A673 (cell line): Measurements from ENCODE around the gene PTTG1. TPM values are rescaled to one million over a fixed set of nuclear protein-coding genes. Genes with fewer than 3 reads are reported as not detected.

Source experiments
- BruUV-seq: library from RNA; stranded (reverse); fragments of 400-500 nt; replicated peaks from 2 replicates; lab custom pipeline; 2021; lab: Mats Ljungman, UMichigan
- CTCF ChIA-PET: fragments of 300-600 bp; sonication (Branson Sonifier 250); formaldehyde crosslinking; loops from one replicate; lab custom pipeline; 2022; ENCODE audit warnings: antibody characterized with exemption; lab: Charles Lee
- POLR2A ChIA-PET: fragments of 300-600 bp; sonication (Branson Sonifier 250); formaldehyde crosslinking; loops from one replicate; lab custom pipeline; 2022; ENCODE audit warnings: antibody characterized with exemption; ENCODE audit not compliant: low non-redundant PET; lab: Charles Lee
- DNase-seq: peaks from one replicate; pipeline ENCODE4 v3.0.0-alpha.2; 2015; ENCODE audit warnings: low spot score
- H3K27ac ChIP-seq: fragments of 200-600 bp; sonication (generic); 2 replicates; pipeline ENCODE4 v1.5.1; 2016; ENCODE audit warnings: mixed run types, low read depth, mild to moderate bottlenecking, mixed read lengths, antibody characterized with exemption, low read length; ENCODE audit not compliant: poor library complexity, severe bottlenecking
- H3K27me3 ChIP-seq: fragments of 200-600 bp; sonication (generic); replicated peaks from 2 replicates; pipeline ENCODE4 v1.6.1; 2017; ENCODE audit warnings: mixed run types, low read depth, mild to moderate bottlenecking, mixed read lengths, antibody characterized with exemption, low read length; ENCODE audit not compliant: insufficient read depth, poor library complexity
- H3K36me3 ChIP-seq: fragments of 200-600 bp; sonication (generic); 2 replicates; pipeline ENCODE4 v1.6.1; 2016; ENCODE audit warnings: mixed run types, mild to moderate bottlenecking, mixed read lengths, antibody characterized with exemption, low read length; ENCODE audit not compliant: insufficient read depth, poor library complexity, severe bottlenecking
- H3K4me1 ChIP-seq: fragments of 200-600 bp; sonication (generic); 2 replicates; pipeline ENCODE4 v1.6.1; 2017; ENCODE audit warnings: mixed run types, mild to moderate bottlenecking, mixed read lengths, antibody characterized with exemption, low read length; ENCODE audit not compliant: insufficient read depth, poor library complexity, severe bottlenecking
- H3K4me3 ChIP-seq: fragments of 200-600 bp; sonication (generic); 2 replicates; pipeline ENCODE4 v1.5.1; 2016; ENCODE audit warnings: low read depth, mixed run types, mild to moderate bottlenecking, mixed read lengths, low read length; ENCODE audit not compliant: poor library complexity, severe bottlenecking
- H3K9me3 ChIP-seq: fragments of 200-600 bp; sonication (generic); 2 replicates; pipeline ENCODE4 v1.6.1; 2016; ENCODE audit warnings: mixed run types, low read depth, mild to moderate bottlenecking, mixed read lengths, antibody characterized with exemption, low read length; ENCODE audit not compliant: poor library complexity, severe bottlenecking
- CTCF ChIP-seq: fragments of 300-800, 200-600 bp; sonication (generic); conservative IDR thresholded peaks from 2 replicates; pipeline ENCODE4 v1.5.1; 2017; ENCODE audit warnings: low read depth, mild to moderate bottlenecking, antibody characterized with exemption, low read length, moderate library complexity, mixed read lengths
- EZH2 ChIP-seq: fragments of 200-600 bp; sonication (generic); IDR thresholded peaks from 2 replicates; pipeline ENCODE4 v1.6.1; 2017; ENCODE audit warnings: borderline replicate concordance, low read depth, mild to moderate bottlenecking, mixed read lengths, antibody characterized with exemption, low read length; ENCODE audit not compliant: poor library complexity, severe bottlenecking
- intact Hi-C: fragments of 100-400 bp; cut with micrococcal nuclease; formaldehyde crosslinking; loops from one replicate; pipeline ENCODE4 v1.10.0; 2022; ENCODE audit not compliant: unreplicated experiment
- total RNA-seq: library from RNA; stranded (reverse); gene quantifications from 2 replicates; pipeline ENCODE4 v1.2.3, GENCODE V29; 2021

Gene PTTG1
- total RNA-seq, 1 experiment from 2014 or later, result 192 TPM

GRCh38 chr5:160445132-160445531, 23.5 kb downstream of the PTTG1 start:
- no TSS peak for BruUV-seq
- no peak for DNase-seq
- Histone ChIP-seq H3K4me1 (no peaks in the 10 kb centered on the region), H3K4me3 (no peak overlapping the region), H3K36me3 (no peaks in the 10 kb centered on the region), H3K9me3 (no peaks in the 10 kb centered on the region), H3K27ac (no peak overlapping the region), H3K27me3 (no peaks in the 10 kb centered on the region)
- TF ChIP-seq CTCF (no peak), EZH2 (no peak)
- intact Hi-C loops, result no loop called here
- CTCF ChIA-PET, result no interaction called here
- POLR2A ChIA-PET, result no interaction called here

- CTCF ChIA-PET, result no interaction called here
- Histone ChIP-seq H3K36me3 (no peaks in the 10 kb centered on the region), H3K27me3 (no peaks in the 10 kb centered on the region), H3K4me1 (no peaks in the 10 kb centered on the region), H3K27ac (no peak overlapping the region), H3K9me3 (no peaks in the 10 kb centered on the region), H3K4me3 (no peak overlapping the region)
- intact Hi-C loops, result no loop called here
- no peak for DNase-seq
- POLR2A ChIA-PET, result no interaction called here
- TF ChIP-seq EZH2 (no peak), CTCF (no peak)
- BruUV-seq, result no TSS peak
Measured at GRCh38 chr5:160445751-160446150, 24.1 kb downstream of the PTTG1 start.

- no peak overlapping the region for H3K27ac ChIP-seq
- intact Hi-C loops, result no loop called here
- no TSS peak for BruUV-seq
- H3K4me1 ChIP-seq, result no peaks in the 10 kb centered on the region
- no peaks in the 10 kb centered on the region for H3K36me3 ChIP-seq
- no peak for DNase-seq
- TF ChIP-seq CTCF (no peak), EZH2 (no peak)
- H3K9me3 ChIP-seq, result no peaks in the 10 kb centered on the region
- POLR2A ChIA-PET, result no interaction called here
- CTCF ChIA-PET, result no interaction called here
- H3K4me3 ChIP-seq, result no peak overlapping the region
- peaks cover 9% of the 10 kb centered on the region for H3K27me3 ChIP-seq
Measured at GRCh38 chr5:160448886-160449285, 27.2 kb downstream of the PTTG1 start.
